PC-3 (cell line): ENCODE measurements around the gene ATF6B.

ENCODE experiments used
- CTCF ChIP-seq: fragments of 300-600 bp; sonication (generic); conservative IDR thresholded peaks from 2 replicates; pipeline ENCODE4 v1.5.1; 2017; ENCODE audit warnings: antibody characterized with exemption, low read depth, mild to moderate bottlenecking, low read length
- EZH2 ChIP-seq: fragments of 300-600 bp; sonication (generic); IDR thresholded peaks from one replicate; pipeline ENCODE4 v1.6.1; 2017; ENCODE audit warnings: antibody characterized with exemption, mild to moderate bottlenecking, low read length; ENCODE audit not compliant: unreplicated experiment

GRCh38 chr6:32086661-32087573 lies 41.1 kb downstream of the ATF6B start:
- TF ChIP-seq CTCF = peak; percentile 18; the same call in 1 of the 2 replicates
- no peak for TF ChIP-seq EZH2
